HUES48 (cell line): ENCODE data around the gene MDN1.
"Not testable (repeated sequence)": the region's sequence is repeated elsewhere in the genome, so short reads cannot be mapped to it uniquely, and the experiment has no call there.

Source experiments
- H3K27ac ChIP-seq: one replicate; pipeline ENCODE4 v1.7.0; 2013; ENCODE audit warnings: low read depth, low read length, inconsistent platforms
- H3K27me3 ChIP-seq: 2 replicates; pipeline ENCODE4 v1.6.1; 2013; ENCODE audit warnings: mild to moderate bottlenecking, low read length; ENCODE audit not compliant: control insufficient read depth, insufficient read depth
- H3K36me3 ChIP-seq: 2 replicates; pipeline ENCODE4 v1.6.1; 2013; ENCODE audit warnings: low read length; ENCODE audit not compliant: control insufficient read depth, insufficient read depth
- H3K4me1 ChIP-seq: 2 replicates; pipeline ENCODE4 v1.6.1; 2013; ENCODE audit warnings: mild to moderate bottlenecking, low read length; ENCODE audit not compliant: control insufficient read depth, insufficient read depth
- H3K4me3 ChIP-seq: 2 replicates; pipeline ENCODE4 v1.5.1; 2013; ENCODE audit warnings: mild to moderate bottlenecking, low read depth, low read length
- H3K9ac ChIP-seq: 2 replicates; pipeline ENCODE4 v1.6.1; 2013; ENCODE audit warnings: mild to moderate bottlenecking, low read depth, low read length, moderate library complexity
- H3K9me3 ChIP-seq: 2 replicates; pipeline ENCODE4 v1.6.1; 2013; ENCODE audit warnings: low read length; ENCODE audit not compliant: control insufficient read depth, insufficient read depth

The MDN1 gene

DNA sequence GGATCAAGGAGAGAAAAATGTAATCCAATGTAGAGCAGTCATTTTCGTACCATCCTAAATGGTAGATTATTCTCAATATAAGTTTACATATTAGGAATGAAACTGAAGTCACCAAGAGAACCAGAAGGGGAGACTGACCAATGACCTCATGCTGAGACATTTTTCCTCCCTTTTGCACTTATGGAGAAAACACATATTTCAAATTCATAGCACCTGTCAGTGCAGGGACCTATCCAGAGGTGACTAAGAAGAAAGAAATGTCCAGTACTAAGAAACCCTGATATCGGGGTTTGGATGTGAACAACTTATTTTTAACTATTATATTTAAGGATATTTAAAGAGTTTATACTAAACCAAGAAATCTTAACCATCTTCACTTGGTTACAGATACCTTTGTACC is 164.5 kb downstream of the MDN1 start:
- H3K27me3 ChIP-seq = no peaks in the 10 kb centered on the region
- no peak overlapping the region for H3K4me3 ChIP-seq
- H3K9me3 ChIP-seq = no peaks in the 10 kb centered on the region
- H3K36me3 ChIP-seq = peaks cover 98% of the 10 kb centered on the region
- no peaks in the 10 kb centered on the region for H3K4me1 ChIP-seq
- H3K9ac ChIP-seq = no peak overlapping the region
- no peak overlapping the region for H3K27ac ChIP-seq

DNA sequence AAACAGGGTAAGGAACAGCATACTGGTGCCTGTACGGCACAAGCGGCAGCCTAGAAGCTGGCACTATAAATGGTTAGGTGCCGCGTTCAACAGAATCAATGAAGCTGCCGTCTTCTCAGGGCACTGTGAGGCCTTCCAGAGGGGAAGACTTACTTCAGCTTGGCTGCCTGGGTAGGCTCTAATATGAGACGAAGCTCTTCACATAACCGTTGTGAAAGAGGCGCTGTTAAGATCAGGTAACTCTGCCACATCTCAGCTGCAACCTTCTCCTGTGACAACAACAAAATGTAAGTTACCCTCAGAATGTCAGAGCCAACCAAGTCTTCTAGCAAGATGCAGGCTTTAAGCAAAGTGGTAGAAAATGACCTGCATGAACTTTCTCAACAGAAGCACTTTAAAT is 169.0 kb downstream of the MDN1 start:
- H3K9ac ChIP-seq = no peak overlapping the region
- H3K36me3 ChIP-seq = peaks cover 98% of the 10 kb centered on the region
- H3K27ac ChIP-seq = no peak overlapping the region
- no peaks in the 10 kb centered on the region for H3K9me3 ChIP-seq
- no peaks in the 10 kb centered on the region for H3K4me1 ChIP-seq
- no peaks in the 10 kb centered on the region for H3K27me3 ChIP-seq
- H3K4me3 ChIP-seq = no peak overlapping the region

DNA sequence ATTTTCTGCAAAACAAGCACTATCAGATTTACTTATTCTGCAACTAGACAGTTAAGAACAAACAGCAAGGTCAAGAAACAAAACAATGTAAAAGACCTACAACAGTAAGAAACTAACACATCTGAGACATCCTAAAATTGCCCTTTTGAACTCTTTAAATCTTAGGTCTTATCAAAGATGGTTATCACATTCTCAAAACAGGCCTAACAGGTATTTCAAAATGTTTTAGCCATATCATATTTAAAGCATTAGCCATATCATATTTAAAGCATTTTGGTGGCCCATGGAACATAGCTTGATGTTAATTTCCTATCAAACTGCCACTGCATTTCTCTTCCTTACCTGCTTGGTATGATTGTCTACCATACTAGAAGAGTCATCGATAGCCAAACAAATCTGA is 169.9 kb downstream of the MDN1 start:
- H3K4me3 ChIP-seq = no peak overlapping the region
- H3K27ac ChIP-seq = no peak overlapping the region
- peaks cover 98% of the 10 kb centered on the region for H3K36me3 ChIP-seq
- H3K4me1 ChIP-seq = no peaks in the 10 kb centered on the region
- H3K9ac ChIP-seq = no peak overlapping the region
- H3K27me3 ChIP-seq = no peaks in the 10 kb centered on the region
- no peaks in the 10 kb centered on the region for H3K9me3 ChIP-seq

DNA sequence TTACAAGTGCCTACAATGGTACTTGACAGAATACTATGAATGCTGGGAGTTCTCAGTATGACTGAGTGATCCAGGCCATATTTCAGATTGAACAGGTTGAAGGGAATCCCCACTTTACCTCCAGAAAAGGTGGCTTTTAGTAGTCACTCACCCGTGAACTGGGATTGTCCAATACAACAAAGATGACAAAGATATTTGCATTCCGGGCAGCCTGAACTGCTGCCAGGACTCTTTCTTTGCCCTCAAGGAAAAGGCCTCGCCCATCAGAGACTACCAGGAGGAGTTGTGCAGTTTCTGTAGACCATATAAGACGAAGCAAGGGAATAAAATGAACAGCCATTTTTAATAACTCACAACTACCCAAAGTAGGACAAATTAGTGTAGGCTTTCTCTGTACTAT is 174.7 kb downstream of the MDN1 start:
- Histone ChIP-seq H3K27ac (no peak overlapping the region), H3K4me1 (no peaks in the 10 kb centered on the region), H3K4me3 (no peak overlapping the region), H3K36me3 (peaks cover 78% of the 10 kb centered on the region), H3K27me3 (no peaks in the 10 kb centered on the region), H3K9me3 (no peaks in the 10 kb centered on the region), H3K9ac (no peak overlapping the region)

DNA sequence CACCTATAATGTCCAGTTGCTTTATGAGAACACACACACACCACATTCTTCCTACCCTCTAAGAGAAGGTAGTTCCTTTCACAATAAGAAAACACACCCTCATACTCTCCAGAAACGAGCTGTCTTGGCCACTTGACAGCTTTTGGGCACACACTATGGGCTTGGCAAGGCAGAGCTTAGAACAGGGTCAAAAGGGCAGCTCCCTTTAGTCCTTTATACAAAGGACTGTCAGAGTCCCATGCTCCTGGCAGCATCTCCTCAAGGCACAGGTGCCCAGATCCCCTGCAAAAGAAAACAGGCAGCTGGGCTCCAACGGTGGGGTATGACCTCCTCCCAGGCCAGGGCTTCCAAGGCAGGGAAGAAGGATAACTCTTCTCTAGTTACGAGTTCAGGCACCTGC is 176.2 kb downstream of the MDN1 start:
- Histone ChIP-seq H3K9me3 (no peaks in the 10 kb centered on the region), H3K36me3 (peaks cover 64% of the 10 kb centered on the region), H3K27me3 (no peaks in the 10 kb centered on the region), H3K4me3 (no peak overlapping the region), H3K9ac (no peak overlapping the region), H3K27ac (no peak overlapping the region), H3K4me1 (no peaks in the 10 kb centered on the region)

DNA sequence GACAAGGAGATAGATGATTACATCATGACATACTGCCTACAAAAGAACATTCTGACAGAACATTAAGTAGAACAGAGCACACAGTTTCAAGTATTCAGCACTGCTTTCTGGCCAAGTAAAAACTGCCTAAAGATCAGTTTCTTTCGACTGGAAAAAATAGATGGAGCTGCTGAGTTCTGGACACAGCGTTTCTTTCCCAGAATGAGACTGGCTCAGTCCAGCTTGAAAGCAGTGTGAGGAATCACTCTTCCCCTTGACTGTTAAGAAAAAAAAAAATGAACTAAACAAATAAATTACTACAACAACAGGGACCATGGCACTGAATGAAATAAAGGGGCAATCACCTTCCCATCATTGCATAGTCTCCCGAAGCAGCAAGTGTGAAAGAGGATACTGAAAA is 176.6 kb downstream of the MDN1 start:
- Histone ChIP-seq H3K27ac (no peak overlapping the region), H3K36me3 (peaks cover 59% of the 10 kb centered on the region)

DNA sequence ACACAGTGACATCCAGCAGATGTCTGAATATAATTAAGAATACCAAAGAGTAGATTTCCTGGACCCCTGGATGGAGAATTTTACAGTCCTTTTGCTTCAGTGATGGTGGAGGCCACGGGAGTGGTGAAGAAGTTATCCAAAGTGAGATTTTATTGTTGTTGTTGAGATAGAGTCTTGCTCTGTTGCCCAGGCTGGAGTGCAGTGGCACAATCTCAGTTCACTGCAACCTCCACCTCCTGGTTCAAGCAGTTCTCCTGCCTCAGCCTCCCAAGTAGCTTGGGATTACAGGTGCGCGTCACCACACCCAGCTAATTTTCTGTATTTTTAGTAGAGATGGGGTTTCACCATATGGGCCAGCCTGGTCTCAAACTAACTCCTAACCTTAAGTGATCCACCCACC is 178.0 kb downstream of the MDN1 start:
- H3K27ac ChIP-seq, H3K9ac ChIP-seq, H3K4me1 ChIP-seq, H3K27me3 ChIP-seq, H3K9me3 ChIP-seq, H3K4me3 ChIP-seq: not testable (repeated sequence)
- H3K36me3 ChIP-seq = peaks cover 55% of the 10 kb centered on the region

More for the DNA sequence above, 176.6 kb downstream of the MDN1 start:
- H3K27me3 ChIP-seq = no peaks in the 10 kb centered on the region
- no peaks in the 10 kb centered on the region for H3K9me3 ChIP-seq
- no peak overlapping the region for H3K9ac ChIP-seq
- no peaks in the 10 kb centered on the region for H3K4me1 ChIP-seq
- no peak overlapping the region for H3K4me3 ChIP-seq

DNA sequence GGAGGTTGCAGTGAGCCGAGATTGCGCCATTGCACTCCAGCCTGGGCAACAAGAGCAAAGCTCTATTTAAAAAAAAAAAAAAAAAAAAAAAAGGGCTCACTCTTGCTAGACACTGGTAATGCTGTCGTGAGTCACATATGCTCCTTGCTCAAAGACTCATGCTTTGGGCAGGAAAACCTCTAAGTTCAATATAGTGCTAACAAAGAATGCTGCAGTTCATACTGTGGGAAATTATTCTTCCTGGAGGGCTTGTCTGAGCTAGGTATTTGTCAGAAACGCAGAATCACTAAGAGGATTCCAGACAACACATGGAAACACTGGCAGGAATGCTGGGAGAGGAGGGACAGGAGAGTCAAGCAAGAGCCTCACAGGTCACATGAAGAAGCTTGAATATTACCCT is 178.8 kb downstream of the MDN1 start:
- Histone ChIP-seq H3K9me3 (no peaks in the 10 kb centered on the region), H3K4me1 (no peaks in the 10 kb centered on the region), H3K36me3 (peaks cover 54% of the 10 kb centered on the region), H3K9ac (no peak overlapping the region), H3K27me3 (no peaks in the 10 kb centered on the region), H3K27ac (no peak overlapping the region), H3K4me3 (no peak overlapping the region)

DNA sequence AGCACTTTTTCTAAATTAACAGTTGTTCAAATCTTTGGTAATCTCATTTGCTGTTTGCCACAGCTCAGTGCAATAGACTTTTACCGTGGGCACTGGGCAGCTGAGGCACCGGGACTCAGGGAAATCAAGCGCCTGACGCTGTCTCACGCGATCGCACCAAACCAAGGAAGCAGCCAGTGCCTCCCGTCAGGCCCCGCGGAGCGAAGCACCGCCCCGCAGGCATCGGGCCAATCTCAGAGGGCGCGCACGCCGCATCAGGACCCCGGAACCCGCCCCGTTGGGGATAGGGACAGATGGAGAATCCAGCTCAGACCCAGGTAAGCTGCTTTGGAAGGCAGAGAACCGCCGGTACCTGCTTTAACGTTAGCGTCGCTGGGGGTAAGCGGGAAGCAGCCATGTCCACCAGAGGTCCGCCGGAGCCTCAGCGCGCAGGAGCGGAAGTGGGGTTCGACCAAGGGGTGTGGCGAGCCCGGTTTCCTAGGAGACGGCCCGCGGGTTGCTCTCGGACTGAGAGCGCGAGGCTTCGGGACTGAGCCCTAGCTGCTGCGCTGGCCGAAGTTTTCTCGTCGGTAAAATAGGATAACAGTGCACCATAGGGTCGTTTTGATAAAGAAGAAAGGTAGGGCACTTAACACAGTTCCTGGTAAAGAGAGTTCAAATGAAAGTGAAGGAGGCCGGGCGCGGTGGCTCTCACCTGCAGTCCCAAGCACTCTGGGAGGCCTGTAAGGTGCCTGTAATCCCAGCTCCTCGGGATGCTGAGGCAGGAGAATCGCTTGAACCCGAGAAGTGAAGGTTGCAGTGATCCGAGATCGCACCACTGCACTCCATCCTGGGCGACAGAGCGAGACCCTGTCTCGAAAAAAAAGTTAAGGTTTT is 181.0 kb downstream of the MDN1 start, which contains the start of gene LYRM2:
TSS of gene LYRM2 (minus strand) at position 428 of the 876 bp plus-strand sequence. CDS start at position 397, 31 bp downstream.
- H3K36me3 ChIP-seq = peaks cover 38% of the 10 kb centered on the region
- H3K27ac ChIP-seq = peak within 1 kb of the TSS; percentile 96
- no peaks in the 10 kb centered on the region for H3K4me1 ChIP-seq
- H3K27me3 ChIP-seq = no peaks in the 10 kb centered on the region
- H3K9ac ChIP-seq = peak within 1 kb of the TSS; percentile 81
- no peaks in the 10 kb centered on the region for H3K9me3 ChIP-seq
- H3K4me3 ChIP-seq = peak within 1 kb of the TSS; percentile 97

DNA sequence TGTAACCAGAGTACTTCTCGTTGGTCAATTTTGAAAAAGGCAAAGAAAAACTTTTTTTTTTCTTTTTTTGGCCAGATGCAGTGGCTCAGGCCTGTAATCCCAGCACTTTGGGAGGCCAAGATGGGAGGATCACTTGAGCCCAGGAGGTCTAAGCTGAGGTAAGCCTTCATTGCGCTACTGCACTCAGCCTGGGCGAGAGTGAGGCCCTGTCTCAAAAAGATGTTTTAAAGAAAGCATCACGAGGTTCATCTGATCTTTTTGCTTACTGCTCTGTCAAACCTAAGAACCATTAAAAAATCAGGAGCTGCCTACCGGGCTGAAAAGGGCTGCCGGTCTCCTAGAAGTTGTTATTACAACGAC is 181.7 kb downstream of the MDN1 start:
- Histone ChIP-seq H3K27ac (peak overlapping the region; percentile 96), H3K36me3 (peaks cover 32% of the 10 kb centered on the region), H3K4me3 (peak overlapping the region; percentile 97)

DNA sequence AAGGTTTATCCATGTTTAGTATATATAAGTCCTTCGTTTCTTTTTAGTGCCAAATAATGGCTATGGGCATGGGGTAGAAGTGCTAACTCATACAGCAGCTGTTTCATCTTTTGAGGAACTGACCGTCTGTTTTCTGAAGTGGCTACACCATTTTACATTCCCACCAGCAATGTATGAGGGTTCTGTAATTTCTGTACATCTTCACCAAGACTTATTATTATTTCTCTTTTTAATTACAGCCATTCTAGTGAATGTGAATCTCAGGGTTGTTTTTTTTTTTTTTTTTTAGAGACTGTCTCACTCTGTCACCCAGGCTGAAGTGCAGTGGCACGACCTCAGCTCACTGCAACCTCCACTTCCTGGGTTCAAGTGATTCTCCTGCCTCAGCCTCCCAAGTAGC is 183.2 kb downstream of the MDN1 start:
- not testable (repeated sequence) for H3K9me3 ChIP-seq, H3K9ac ChIP-seq, H3K4me1 ChIP-seq, H3K27me3 ChIP-seq, H3K4me3 ChIP-seq, H3K27ac ChIP-seq
- peaks cover 22% of the 10 kb centered on the region for H3K36me3 ChIP-seq

More for the DNA sequence above, 181.7 kb downstream of the MDN1 start:
- Histone ChIP-seq H3K4me1 (no peaks in the 10 kb centered on the region), H3K27me3 (no peaks in the 10 kb centered on the region), H3K9me3 (no peaks in the 10 kb centered on the region), H3K9ac (peak overlapping the region; percentile 81)
